Mucosa of rectum (tissue), 2 donors: Measurements from ENCODE around the gene MAGIX.
"Not testable (repeated sequence)": the region's sequence is repeated elsewhere in the genome, so short reads cannot be mapped to it uniquely, and the experiment has no call there.

Source experiments
- H3K27ac ChIP-seq, 2 donors: one replicate each; pipeline ENCODE4 v1.7.0; 2013; ENCODE audit warnings: inconsistent platforms in 2 of 2, low read depth in 2 of 2, low read length in 2 of 2
- H3K27me3 ChIP-seq, 2 donors: one replicate each; pipeline ENCODE4 v1.7.0; 2013; ENCODE audit warnings: low read length in 2 of 2; ENCODE audit not compliant: control insufficient read depth in 2 of 2, insufficient read depth in 2 of 2
- H3K36me3 ChIP-seq, 2 donors: one replicate each; pipeline ENCODE4 v1.7.0; 2013; ENCODE audit warnings: low read length in 2 of 2; ENCODE audit not compliant: control insufficient read depth in 2 of 2, insufficient read depth in 2 of 2
- H3K4me1 ChIP-seq, 2 donors: one replicate each; pipeline ENCODE4 v1.7.0; 2013; ENCODE audit warnings: low read length in 2 of 2, mild to moderate bottlenecking in 1 of 2; ENCODE audit not compliant: control insufficient read depth in 2 of 2, insufficient read depth in 2 of 2
- H3K4me3 ChIP-seq, 2 donors: one replicate each; pipeline ENCODE4 v1.7.0; 2013; ENCODE audit warnings: low read length in 2 of 2
- H3K9ac ChIP-seq, 2 donors: one replicate each; pipeline ENCODE4 v1.7.0; 2013; ENCODE audit warnings: low read length in 2 of 2, low read depth in 1 of 2, mild to moderate bottlenecking in 1 of 2
- H3K9me3 ChIP-seq, 2 donors: one replicate each; pipeline ENCODE4 v1.7.0; 2013; ENCODE audit warnings: low read length in 2 of 2; ENCODE audit not compliant: control insufficient read depth in 2 of 2
- donor health status: healthy.
- donor health status: Normal muscosa, but diverticular disease.

Gene MAGIX

GRCh38 chrX:49172280-49172780 is 9.8 kb downstream of the MAGIX start:
- Histone ChIP-seq H3K4me1 (peaks cover 8 to 20% of the 10 kb centered on the region in 2 donors), H3K27me3 (no peaks in the 10 kb centered on the region), H3K9ac (peak overlapping the region; percentile 89 to 90), H3K36me3 (peaks cover 3 to 7% of the 10 kb centered on the region in 2 donors), H3K9me3 (no peaks in the 10 kb centered on the region), H3K27ac (peak overlapping the region; percentile 92 to 95), H3K4me3 (peak overlapping the region; percentile 68 to 75)

GRCh38 chrX:49173544-49173943 is 11.0 kb downstream of the MAGIX start:
- not testable (repeated sequence) for H3K9ac ChIP-seq, H3K27me3 ChIP-seq, H3K36me3 ChIP-seq, H3K9me3 ChIP-seq
- H3K4me3 ChIP-seq, result peak overlapping the region in 1 of 2 donors; percentile 75
- H3K4me1 ChIP-seq, result peaks cover 8 to 20% of the 10 kb centered on the region in 2 donors
- H3K27ac ChIP-seq, result peak overlapping the region; percentile 92 to 95

GRCh38 chrX:49174723-49175122 is 12.2 kb downstream of the MAGIX start:
- Histone ChIP-seq H3K9ac (no peak overlapping the region), H3K9me3 (no peaks in the 10 kb centered on the region), H3K4me3 (no peak overlapping the region), H3K4me1 (peaks cover 8 to 20% of the 10 kb centered on the region in 2 donors), H3K27ac (no peak overlapping the region), H3K27me3 (no peaks in the 10 kb centered on the region), H3K36me3 (peaks cover 12 to 19% of the 10 kb centered on the region in 2 donors)

- H3K27me3 ChIP-seq, result no peaks in the 10 kb centered on the region
- H3K9ac ChIP-seq, result no peak overlapping the region
- peaks cover 8 to 20% of the 10 kb centered on the region in 2 donors for H3K4me1 ChIP-seq
- no peak overlapping the region for H3K27ac ChIP-seq
- no peak overlapping the region for H3K4me3 ChIP-seq
- peaks cover 12 to 21% of the 10 kb centered on the region in 2 donors for H3K36me3 ChIP-seq
- H3K9me3 ChIP-seq, result no peaks in the 10 kb centered on the region
Measured at GRCh38 chrX:49175435-49176274, 13.1 kb downstream of the MAGIX start.

- Histone ChIP-seq H3K27ac (peak overlapping the region; percentile 70 to 76), H3K27me3 (no peaks in the 10 kb centered on the region), H3K9me3 (no peaks in the 10 kb centered on the region), H3K36me3 (peaks cover 12 to 24% of the 10 kb centered on the region in 2 donors), H3K4me1 (peaks cover 8 to 20% of the 10 kb centered on the region in 2 donors), H3K9ac (peak overlapping the region in 1 of 2 donors; percentile 38), H3K4me3 (no peak overlapping the region)
Measured at GRCh38 chrX:49176421-49177326, 14.1 kb downstream of the MAGIX start.

- Histone ChIP-seq H3K4me1 (peaks cover 8 to 20% of the 10 kb centered on the region in 2 donors), H3K27me3 (no peaks in the 10 kb centered on the region), H3K4me3 (no peak overlapping the region), H3K9me3 (no peaks in the 10 kb centered on the region), H3K36me3 (peaks cover 14 to 24% of the 10 kb centered on the region in 2 donors), H3K27ac (peak overlapping the region; percentile 70 to 76), H3K9ac (peak overlapping the region in 1 of 2 donors; percentile 31)
Measured at GRCh38 chrX:49177338-49177833, 14.8 kb downstream of the MAGIX start.

GRCh38 chrX:49177873-49178480 is 15.4 kb downstream of the MAGIX start:
- no peak overlapping the region for H3K4me3 ChIP-seq
- H3K9me3 ChIP-seq, result no peaks in the 10 kb centered on the region
- H3K9ac ChIP-seq, result no peak overlapping the region
- no peaks in the 10 kb centered on the region for H3K27me3 ChIP-seq
- H3K27ac ChIP-seq, result peak overlapping the region in 1 of 2 donors; percentile 70
- H3K36me3 ChIP-seq, result peaks cover 14 to 24% of the 10 kb centered on the region in 2 donors
- peaks cover 5 to 18% of the 10 kb centered on the region in 2 donors for H3K4me1 ChIP-seq

GRCh38 chrX:49178537-49178936 is 16.0 kb downstream of the MAGIX start:
- H3K36me3 ChIP-seq, result peaks cover 14 to 23% of the 10 kb centered on the region in 2 donors
- H3K4me1 ChIP-seq, result peaks cover 0 to 14% of the 10 kb centered on the region in 2 donors
- H3K27ac ChIP-seq, result no peak overlapping the region
- no peaks in the 10 kb centered on the region for H3K9me3 ChIP-seq
- no peak overlapping the region for H3K4me3 ChIP-seq
- no peaks in the 10 kb centered on the region for H3K27me3 ChIP-seq
- H3K9ac ChIP-seq, result no peak overlapping the region

- Histone ChIP-seq H3K36me3 (peaks cover 14 to 24% of the 10 kb centered on the region in 2 donors), H3K4me1 (peaks cover 0 to 18% of the 10 kb centered on the region in 2 donors), H3K4me3 (no peak overlapping the region), H3K9ac (no peak overlapping the region), H3K27me3 (no peaks in the 10 kb centered on the region), H3K9me3 (no peaks in the 10 kb centered on the region), H3K27ac (no peak overlapping the region)
Measured at GRCh38 chrX:49179358-49179757, 16.8 kb downstream of the MAGIX start.
